ENCODE data around the gene SUPT20HL2.

The SUPT20HL2 gene

DNA sequence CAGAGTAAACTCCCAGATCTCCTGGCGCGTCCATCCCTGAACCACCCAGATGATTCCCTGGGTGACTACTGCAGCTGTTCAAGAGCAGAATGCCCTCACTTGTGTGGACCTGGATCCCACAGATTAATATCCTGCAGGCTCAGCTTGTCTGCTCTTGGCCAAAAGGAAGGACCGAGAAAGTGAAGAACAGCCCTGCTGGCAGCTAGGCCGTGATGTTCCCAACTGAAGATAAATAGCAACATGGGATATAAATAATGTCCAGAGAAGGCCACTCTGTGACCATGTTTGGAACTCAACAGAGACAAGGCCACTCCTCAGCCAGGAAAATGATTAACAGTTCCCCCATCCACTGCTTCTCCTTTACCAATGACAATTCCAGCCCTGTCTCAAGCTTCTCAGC lies 21.5 kb downstream of the SUPT20HL2 start:
- Mint-ChIP-seq H3K36me3 (no peaks in the 10 kb centered on the region), H3K27ac (no peak overlapping the region), H3K4me1 (ENCODE audit: low read depth) (no peaks in the 10 kb centered on the region), H3K27me3 (no peaks in the 10 kb centered on the region), H3K9me3 (ENCODE audit: low read depth) (no peaks in the 10 kb centered on the region), H3K4me3 (no peak overlapping the region)

DNA sequence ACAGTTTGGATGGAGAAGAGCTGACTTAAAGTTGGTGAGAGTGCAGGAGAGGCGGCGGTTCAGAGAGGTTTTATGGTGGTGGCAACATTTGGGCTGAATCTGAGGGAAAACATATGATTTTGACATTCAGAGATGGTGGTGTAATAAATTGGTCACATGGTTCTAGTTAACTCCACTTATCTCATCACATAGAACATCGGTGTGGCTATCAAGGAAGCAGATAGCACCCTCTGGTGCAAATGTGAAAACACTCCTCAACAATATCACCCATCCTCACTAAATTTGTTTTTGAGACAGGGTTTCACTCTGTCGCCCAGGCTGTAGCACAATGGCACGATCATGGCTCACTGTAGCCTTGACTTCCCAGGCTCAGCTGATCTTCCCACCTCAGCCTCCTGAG lies 28.8 kb downstream of the SUPT20HL2 start:
- Mint-ChIP-seq H3K27me3 (peaks cover 3% of the 10 kb centered on the region), H3K27ac (no peak overlapping the region), H3K4me3 (no peak overlapping the region), H3K36me3 (no peaks in the 10 kb centered on the region), H3K9me3 (ENCODE audit: low read depth) (no peaks in the 10 kb centered on the region), H3K4me1 (ENCODE audit: low read depth) (no peaks in the 10 kb centered on the region)

DNA sequence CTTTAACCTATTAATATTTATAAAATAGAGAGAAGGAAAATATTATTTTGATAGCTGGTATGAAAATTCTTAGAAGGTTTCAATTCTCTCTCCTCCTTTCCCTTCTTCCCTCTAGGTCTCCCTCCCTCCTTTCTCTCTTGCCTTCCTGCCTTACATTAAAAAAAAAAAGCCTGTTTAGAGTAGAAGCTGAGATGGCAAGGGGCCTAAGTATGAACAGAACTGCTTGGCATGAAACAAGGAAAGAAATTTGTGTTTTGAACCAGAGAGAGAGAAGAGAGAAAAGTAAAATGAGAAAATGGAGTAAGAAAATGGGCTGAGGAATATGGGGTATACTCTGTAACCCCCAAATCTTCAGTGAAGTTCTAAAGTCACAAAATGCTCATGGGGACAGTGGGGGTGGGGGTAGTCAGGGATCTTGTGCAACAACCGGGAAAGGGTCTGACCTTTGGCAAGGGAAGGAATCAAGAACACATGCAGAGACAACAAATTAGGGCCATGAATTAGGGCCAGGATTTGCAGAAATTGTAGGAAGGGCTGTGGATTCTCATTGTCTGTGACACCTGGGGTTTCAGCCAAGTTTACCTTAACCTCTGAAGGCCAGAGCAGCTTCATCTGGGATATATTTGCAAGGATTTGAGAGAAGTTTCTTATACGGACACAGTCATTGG lies 30.6 kb downstream of the SUPT20HL2 start:
- no peaks in the 10 kb centered on the region for H3K9me3 Mint-ChIP-seq (ENCODE audit: low read depth)
- peaks cover 3% of the 10 kb centered on the region for H3K27me3 Mint-ChIP-seq
- no peak overlapping the region for H3K27ac Mint-ChIP-seq
- no peaks in the 10 kb centered on the region for H3K36me3 Mint-ChIP-seq
- H3K4me3 Mint-ChIP-seq, result no peak overlapping the region
- no peaks in the 10 kb centered on the region for H3K4me1 Mint-ChIP-seq (ENCODE audit: low read depth)

DNA sequence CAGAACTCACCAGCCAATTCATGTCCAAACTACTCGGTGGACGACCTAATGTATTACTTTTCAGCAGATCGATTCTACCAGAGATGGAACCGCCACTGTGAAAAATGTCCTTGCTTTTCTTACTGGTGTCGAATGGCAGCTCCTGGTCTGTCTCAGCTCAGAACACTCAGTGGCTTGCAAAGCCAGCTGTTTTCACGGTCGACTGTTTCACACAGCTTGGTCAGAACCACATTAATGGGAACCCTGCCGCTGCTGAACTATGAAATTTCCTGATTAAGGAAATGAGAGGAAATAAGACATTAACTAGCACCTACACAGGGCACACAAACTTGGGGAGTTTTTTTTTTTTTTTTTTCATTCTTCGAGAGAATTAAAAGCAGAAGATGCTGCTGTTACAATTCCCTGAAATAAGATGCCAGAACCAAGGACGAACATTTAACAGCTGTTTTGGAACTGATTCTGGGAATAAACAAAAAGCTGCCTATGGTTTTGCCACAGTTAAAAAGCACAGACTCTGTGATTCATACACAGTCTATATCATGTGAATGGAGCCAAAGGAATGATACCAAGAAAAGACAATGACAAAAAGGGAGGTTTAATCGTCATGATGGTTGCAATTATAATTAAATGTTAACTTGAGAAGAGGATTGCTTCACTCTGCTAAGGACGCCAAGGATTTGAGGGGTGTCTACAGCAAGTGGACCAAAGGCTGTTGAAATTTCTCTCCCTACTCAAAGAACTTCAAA lies 31.3 kb downstream of the SUPT20HL2 start:
- H3K36me3 Mint-ChIP-seq, result no peaks in the 10 kb centered on the region
- H3K4me1 Mint-ChIP-seq (ENCODE audit: low read depth), result no peaks in the 10 kb centered on the region
- no peaks in the 10 kb centered on the region for H3K9me3 Mint-ChIP-seq (ENCODE audit: low read depth)
- H3K27ac Mint-ChIP-seq, result no peak overlapping the region
- no peak overlapping the region for H3K4me3 Mint-ChIP-seq
- H3K27me3 Mint-ChIP-seq, result peaks cover 3% of the 10 kb centered on the region

DNA sequence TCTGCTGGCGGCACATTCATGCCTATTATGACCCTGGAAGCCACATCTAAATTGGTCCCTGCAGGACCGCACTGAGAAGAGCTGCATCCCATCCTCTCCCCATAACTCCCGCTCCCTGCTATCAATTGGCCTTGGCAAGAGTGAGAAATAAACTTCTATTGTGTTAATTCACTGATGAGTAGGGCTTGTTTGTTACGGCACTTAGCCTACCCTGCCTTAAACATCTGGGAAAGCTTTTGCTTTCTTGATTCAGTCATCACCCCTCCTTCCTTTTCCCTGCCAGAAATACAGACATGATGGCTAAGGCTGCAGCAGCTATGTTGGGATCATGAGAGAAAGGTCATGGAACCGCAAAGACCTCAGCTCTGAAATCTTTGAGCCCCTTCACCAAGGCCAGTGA lies 36.5 kb downstream of the SUPT20HL2 start:
- H3K36me3 Mint-ChIP-seq, result no peaks in the 10 kb centered on the region
- no peaks in the 10 kb centered on the region for H3K4me1 Mint-ChIP-seq (ENCODE audit: low read depth)
- no peaks in the 10 kb centered on the region for H3K9me3 Mint-ChIP-seq (ENCODE audit: low read depth)
- no peak overlapping the region for H3K4me3 Mint-ChIP-seq
- peaks cover 3% of the 10 kb centered on the region for H3K27me3 Mint-ChIP-seq
- H3K27ac Mint-ChIP-seq, result no peak overlapping the region

DNA sequence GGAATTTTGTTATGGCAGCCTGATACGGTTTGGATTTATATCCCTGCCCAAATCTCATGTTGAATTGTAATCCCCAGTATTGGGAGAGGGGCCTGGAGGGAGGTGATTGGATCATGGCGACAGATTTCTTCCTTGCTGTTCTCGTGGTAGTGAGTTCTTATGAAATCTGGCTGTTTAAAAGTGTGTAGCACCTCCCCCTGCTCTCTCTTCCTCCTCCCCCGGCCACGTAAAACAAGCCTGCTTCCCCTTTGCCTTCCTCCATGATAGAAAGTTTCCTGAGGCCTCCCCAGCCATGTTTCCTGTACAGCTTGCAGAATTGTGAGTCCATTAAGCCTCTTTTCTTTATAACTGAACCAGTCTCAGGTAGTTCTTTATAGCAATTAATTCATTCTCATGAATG lies 37.9 kb downstream of the SUPT20HL2 start:
- Mint-ChIP-seq H3K27ac (no peak overlapping the region), H3K9me3 (ENCODE audit: low read depth) (no peaks in the 10 kb centered on the region), H3K27me3 (peaks cover 2% of the 10 kb centered on the region), H3K36me3 (no peaks in the 10 kb centered on the region), H3K4me3 (no peak overlapping the region), H3K4me1 (ENCODE audit: low read depth) (no peaks in the 10 kb centered on the region)

DNA sequence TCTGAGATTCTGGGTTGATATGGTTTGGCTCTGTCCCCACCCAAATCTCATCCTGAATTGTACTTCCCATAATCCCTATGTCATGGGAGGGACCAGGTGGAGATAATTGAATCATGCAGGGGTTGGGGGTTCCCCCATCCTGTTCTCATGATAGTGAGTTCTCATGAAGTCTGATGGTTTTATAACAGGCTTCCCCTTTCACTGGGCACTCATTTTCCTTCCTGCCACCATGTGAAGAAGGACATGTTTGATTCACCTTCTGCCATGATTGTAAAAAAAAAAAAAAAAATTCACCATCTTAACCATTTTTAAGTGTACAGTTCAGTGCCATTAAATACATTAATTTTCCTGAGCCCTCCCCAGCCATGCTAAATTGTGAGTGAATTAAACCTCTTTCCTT lies 42.6 kb downstream of the SUPT20HL2 start:
- peaks cover 2% of the 10 kb centered on the region for H3K27me3 Mint-ChIP-seq
- H3K9me3 Mint-ChIP-seq (ENCODE audit: low read depth), result no peaks in the 10 kb centered on the region
- H3K36me3 Mint-ChIP-seq, result no peaks in the 10 kb centered on the region
- no peak overlapping the region for H3K4me3 Mint-ChIP-seq
- H3K27ac Mint-ChIP-seq, result no peak overlapping the region
- H3K4me1 Mint-ChIP-seq (ENCODE audit: low read depth), result no peaks in the 10 kb centered on the region

DNA sequence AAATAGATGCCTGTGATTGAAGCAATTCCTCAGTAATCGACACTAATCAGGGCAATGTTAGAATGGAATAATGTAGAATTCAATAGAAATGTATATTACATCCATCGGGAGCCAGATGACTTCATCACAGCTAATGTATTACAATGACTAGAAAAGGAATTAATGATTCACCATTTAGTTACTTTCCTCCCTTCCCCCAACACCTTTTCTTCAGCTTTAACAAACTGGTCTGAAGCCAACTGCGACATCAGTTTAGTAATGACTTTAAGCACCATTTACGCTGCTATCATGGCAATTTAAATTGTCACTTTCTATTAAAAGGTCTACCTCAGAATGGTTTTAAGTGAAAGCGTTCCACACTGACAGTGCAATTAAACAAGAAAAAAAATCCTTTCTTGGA lies 45.1 kb downstream of the SUPT20HL2 start:
- Mint-ChIP-seq H3K36me3 (no peaks in the 10 kb centered on the region), H3K27me3 (peaks cover 2% of the 10 kb centered on the region), H3K4me3 (no peak overlapping the region), H3K27ac (no peak overlapping the region), H3K4me1 (ENCODE audit: low read depth) (no peaks in the 10 kb centered on the region), H3K9me3 (ENCODE audit: low read depth) (no peaks in the 10 kb centered on the region)

DNA sequence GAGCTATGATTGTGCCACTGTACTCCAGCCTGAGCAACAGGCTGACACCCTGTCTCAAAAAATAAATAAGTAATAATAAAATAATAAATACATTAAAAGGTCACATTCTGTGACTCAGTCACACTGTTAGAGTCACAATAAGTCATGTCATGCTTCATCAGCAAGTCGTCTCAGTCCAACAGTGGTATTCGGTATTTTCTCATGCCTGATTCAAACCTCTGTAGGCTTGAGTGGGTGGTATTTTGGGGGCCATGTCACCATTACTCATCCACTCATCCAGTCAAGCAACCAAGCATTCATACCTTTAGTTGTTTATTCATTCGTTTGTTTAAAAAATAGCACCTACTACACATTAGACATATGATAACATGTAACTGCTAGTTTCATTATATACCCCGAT lies 46.9 kb downstream of the SUPT20HL2 start:
- H3K4me3 Mint-ChIP-seq, result no peak overlapping the region
- H3K4me1 Mint-ChIP-seq (ENCODE audit: low read depth), result peaks cover 1% of the 10 kb centered on the region
- H3K9me3 Mint-ChIP-seq (ENCODE audit: low read depth), result no peaks in the 10 kb centered on the region
- no peaks in the 10 kb centered on the region for H3K36me3 Mint-ChIP-seq
- H3K27ac Mint-ChIP-seq, result no peak overlapping the region
- peaks cover 2% of the 10 kb centered on the region for H3K27me3 Mint-ChIP-seq

DNA sequence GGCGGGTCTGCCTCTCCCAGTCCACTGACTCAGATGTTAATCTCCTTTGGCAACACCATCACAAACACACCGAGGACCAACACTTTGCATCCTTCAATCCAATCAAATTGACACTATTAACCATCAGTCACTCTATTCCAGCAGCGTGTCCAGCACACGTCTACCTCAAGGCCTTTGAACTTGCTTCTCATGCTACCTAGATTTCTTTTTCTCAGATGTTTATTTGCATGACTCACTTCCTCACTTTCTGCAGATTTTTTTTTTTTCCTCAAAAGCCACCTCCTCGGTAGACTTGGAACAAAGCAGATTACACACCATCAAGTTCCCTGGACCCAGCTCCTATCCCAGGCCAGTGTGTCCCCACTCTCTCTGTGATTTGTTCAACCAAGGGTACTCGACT lies 49.5 kb downstream of the SUPT20HL2 start:
- H3K4me3 Mint-ChIP-seq, result no peak overlapping the region

DNA sequence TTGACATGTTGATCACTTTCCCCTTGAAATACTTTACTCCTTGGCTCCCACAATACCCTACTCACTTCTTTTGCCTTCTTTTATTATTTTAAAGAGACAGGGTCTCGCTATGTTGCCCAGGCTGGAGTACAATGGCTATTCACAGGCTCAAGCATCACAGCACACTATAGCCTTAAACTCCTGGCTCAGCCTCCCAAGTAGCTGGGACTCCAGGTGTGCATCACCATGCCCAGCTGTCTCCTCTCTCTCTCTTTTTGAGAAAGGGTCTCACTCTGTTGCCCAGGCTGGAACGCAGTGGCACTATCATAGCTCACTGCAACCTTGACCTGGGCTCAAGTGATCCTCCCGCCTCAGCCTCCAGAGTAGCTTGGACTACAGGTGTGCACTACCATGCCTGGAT lies 51.6 kb downstream of the SUPT20HL2 start:
- Mint-ChIP-seq H3K4me1 (ENCODE audit: low read depth) (peaks cover 7% of the 10 kb centered on the region), H3K27me3 (no peaks in the 10 kb centered on the region), H3K36me3 (no peaks in the 10 kb centered on the region), H3K4me3 (no peak overlapping the region), H3K27ac (no peak overlapping the region), H3K9me3 (ENCODE audit: low read depth) (no peaks in the 10 kb centered on the region)

More for the DNA sequence above, 49.5 kb downstream of the SUPT20HL2 start:
- Mint-ChIP-seq H3K36me3 (no peaks in the 10 kb centered on the region), H3K27ac (no peak overlapping the region), H3K27me3 (peaks cover 2% of the 10 kb centered on the region), H3K4me1 (ENCODE audit: low read depth) (peaks cover 7% of the 10 kb centered on the region), H3K9me3 (ENCODE audit: low read depth) (no peaks in the 10 kb centered on the region)
